IMR-90 (cell line): ENCODE measurements around the gene ARHGEF39. TPM values are rescaled to one million over a fixed set of nuclear protein-coding genes. Genes with fewer than 3 reads are reported as not detected.

Source experiments
- ATAC-seq: fragments of 200-7000 bp; cut with Tn5 transposase; 2 replicates; pipeline ENCODE4 v1.9.1; 2020; ENCODE audit warnings: low read depth, mild to moderate bottlenecking, moderate library complexity
- BruUV-seq: library from RNA; stranded (reverse); fragments of 400-500 nt; replicated peaks from 2 replicates; lab custom pipeline; 2021; lab: Mats Ljungman, UMichigan
- CTCF ChIA-PET: fragments of 300-600 bp; formaldehyde crosslinking; extraction: SDS; loops from one replicate; lab custom pipeline; 2021; ENCODE audit warnings: antibody characterized with exemption; lab: Yijun Ruan, JAX
- POLR2A ChIA-PET: fragments of 300-600 bp; sonication (Branson Sonifier 250); formaldehyde crosslinking; loops from one replicate; lab custom pipeline; 2022; ENCODE audit warnings: antibody characterized with exemption; ENCODE audit not compliant: unreplicated experiment; lab: Charles Lee
- DNase-seq: peaks from one replicate; pipeline ENCODE4 v3.0.0; 2013
- H2AFZ ChIP-seq: replicated peaks from 2 replicates; pipeline ENCODE3; 2013; ENCODE audit warnings: low read length, mild to moderate bottlenecking; ENCODE audit not compliant: poor library complexity
- H2AK5ac ChIP-seq: 2 replicates; pipeline ENCODE4 v1.6.1; 2013; ENCODE audit warnings: low read depth, low read length, inconsistent platforms
- H2AK9ac ChIP-seq: replicated peaks from 2 replicates; pipeline ENCODE3; 2013; ENCODE audit warnings: mild to moderate bottlenecking, low read depth, low read length, moderate library complexity; ENCODE audit not compliant: poor library complexity
- H2BK120ac ChIP-seq: 2 replicates; pipeline ENCODE4 v1.6.1; 2013; ENCODE audit warnings: low read depth, low read length, inconsistent platforms
- H2BK15ac ChIP-seq: 3 replicates; pipeline ENCODE4 v1.6.1; 2013; ENCODE audit warnings: low read depth, low read length, inconsistent platforms
- H2BK20ac ChIP-seq: 2 replicates; pipeline ENCODE4 v1.6.1; 2013; ENCODE audit warnings: low read depth, mild to moderate bottlenecking, inconsistent platforms, low read length, moderate library complexity
- H2BK5ac ChIP-seq: 2 replicates; pipeline ENCODE4 v1.6.1; 2013; ENCODE audit warnings: mild to moderate bottlenecking, low read depth, low read length, inconsistent platforms; ENCODE audit not compliant: poor library complexity, severe bottlenecking
- H3K14ac ChIP-seq: replicated peaks from 2 replicates; pipeline ENCODE4 v1.6.1; 2013; ENCODE audit warnings: low read depth, low read length, inconsistent platforms
- H3K18ac ChIP-seq: 2 replicates; pipeline ENCODE4 v1.6.1; 2013; ENCODE audit warnings: low read depth, low read length, control low read depth
- H3K23ac ChIP-seq: 2 replicates; pipeline ENCODE4 v1.6.1; 2013; ENCODE audit warnings: low read depth, low read length, inconsistent platforms
- H3K27ac ChIP-seq: 2 replicates; pipeline ENCODE4 v1.5.1; 2013; ENCODE audit warnings: mild to moderate bottlenecking, control low read depth, low read length; ENCODE audit not compliant: insufficient read depth
- H3K27me3 ChIP-seq: 2 replicates; pipeline ENCODE4 v1.6.1; 2013; ENCODE audit warnings: low read length; ENCODE audit not compliant: control insufficient read depth, insufficient read depth
- H3K36me3 ChIP-seq: 2 replicates; pipeline ENCODE4 v1.6.1; 2013; ENCODE audit warnings: low read length, mixed read lengths; ENCODE audit not compliant: control insufficient read depth, insufficient read depth
- H3K4ac ChIP-seq: 2 replicates; pipeline ENCODE4 v1.6.1; 2013; ENCODE audit warnings: low read depth, low read length, inconsistent platforms
- H3K4me1 ChIP-seq: 2 replicates; pipeline ENCODE4 v1.6.1; 2013; ENCODE audit warnings: low read length, mixed read lengths; ENCODE audit not compliant: control insufficient read depth, insufficient read depth
- H3K4me2 ChIP-seq: 2 replicates; pipeline ENCODE4 v1.6.1; 2013; ENCODE audit warnings: low read depth, mild to moderate bottlenecking, control low read depth, low read length, moderate library complexity
- H3K4me3 ChIP-seq: 2 replicates; pipeline ENCODE4 v1.5.1; 2013; ENCODE audit warnings: low read depth, mild to moderate bottlenecking, control low read depth, low read length, moderate library complexity; ENCODE audit not compliant: insufficient read depth
- H3K56ac ChIP-seq: 2 replicates; pipeline ENCODE4 v1.6.1; 2013; ENCODE audit warnings: low read length, inconsistent platforms; ENCODE audit not compliant: insufficient read depth; ENCODE audit errors: extremely low read depth
- H3K79me1 ChIP-seq, 2 experiments: 2 replicates each; pipeline ENCODE4 v1.6.1; 2013; ENCODE audit warnings: low read length in 2 of 2, inconsistent platforms in 1 of 2, low read depth in 1 of 2
- H3K9ac ChIP-seq: 2 replicates; pipeline ENCODE4 v1.6.1; 2013; ENCODE audit warnings: low read depth, low read length, control low read depth
- H3K9me1 ChIP-seq: 2 replicates; pipeline ENCODE4 v1.6.1; 2013; ENCODE audit warnings: low read length, inconsistent platforms; ENCODE audit not compliant: insufficient read depth
- H3K9me3 ChIP-seq: 2 replicates; pipeline ENCODE4 v1.6.1; 2013; ENCODE audit warnings: low read length; ENCODE audit not compliant: control insufficient read depth, insufficient read depth
- H4K20me1 ChIP-seq: 2 replicates; pipeline ENCODE4 v1.6.1; 2013; ENCODE audit warnings: low read length, inconsistent platforms; ENCODE audit not compliant: insufficient read depth
- H4K5ac ChIP-seq: 2 replicates; pipeline ENCODE4 v1.6.1; 2013; ENCODE audit warnings: mild to moderate bottlenecking, low read depth, low read length, control low read depth
- H4K8ac ChIP-seq, 2 experiments: 2 replicates each; pipeline ENCODE4 v1.6.1; 2013; ENCODE audit warnings: low read depth in 2 of 2, low read length in 2 of 2, control low read depth in 1 of 2, inconsistent platforms in 1 of 2
- H4K91ac ChIP-seq: 2 replicates; pipeline ENCODE4 v1.6.1; 2013; ENCODE audit warnings: low read depth, low read length, inconsistent platforms; ENCODE audit not compliant: insufficient read depth
- CHD1 ChIP-seq: IDR thresholded peaks from 2 replicates; pipeline ENCODE4 v1.6.1; 2012; ENCODE audit warnings: low read depth, low read length, improper control_type of control experiment
- FOS ChIP-seq: fragments of 150-350 bp; IDR thresholded peaks from 2 replicates; pipeline ENCODE4 v1.6.1; 2016; ENCODE audit warnings: low read depth, low read length
- NFE2L2 ChIP-seq: fragments of 150-350 bp; IDR thresholded peaks from 2 replicates; pipeline ENCODE4 v1.6.1; 2016; ENCODE audit warnings: low read depth, mild to moderate bottlenecking, low read length
- POLR2A ChIP-seq: IDR thresholded peaks from 2 replicates; pipeline ENCODE4 v1.6.1; 2012; ENCODE audit warnings: mild to moderate bottlenecking, low read depth, low read length
- RCOR1 ChIP-seq: IDR thresholded peaks from 2 replicates; pipeline ENCODE4 v1.6.1; 2012; ENCODE audit warnings: mild to moderate bottlenecking, low read length, improper control_type of control experiment; ENCODE audit not compliant: insufficient replicate concordance
- WGBS, 2 experiments: methylation state at CpG; one replicate each; pipeline versions ENCODE4 v1.1.5 to v1.1.7; 2013; ENCODE audit warnings: missing lambda C conversion rate in 2 of 2; ENCODE audit not compliant: insufficient read length in 1 of 2; ENCODE audit errors: extremely low coverage in 2 of 2; 5-methylcytosine and 5-hydroxymethylcytosine counted together
- dilution Hi-C: fragments of 300-500 bp; cut with HindIII; formaldehyde crosslinking; loops from one replicate; pipeline ENCODE4 v1.14.3; 2018; ENCODE audit warnings: low sequenced_read_pairs; ENCODE audit not compliant: unreplicated experiment
- in situ Hi-C: fragments of 300-500 bp; cut with MboI; formaldehyde crosslinking; loops from 3 replicates; pipeline ENCODE4 v1.14.3; 2019; ENCODE audit warnings: low sequenced_read_pairs, inconsistent platforms, mixed read lengths
- intact Hi-C: fragments of 100-400 bp; cut with micrococcal nuclease; formaldehyde crosslinking; loops from 2 replicates; pipeline ENCODE4 v1.10.0; 2022
- polyA plus RNA-seq, 3 experiments: library from polyadenylated mRNA; depleted of rRNA; stranded (reverse); fragments of >200 nt; gene quantifications; 2 replicates each; pipeline ENCODE4 v1.2.3, GENCODE V29; 2012; ENCODE audit warnings: low replicate concordance in 1 of 3
- total RNA-seq: library from RNA; depleted of rRNA; stranded (reverse); fragments of >200 nt; gene quantifications from 2 replicates; pipeline ENCODE4 v1.2.3, GENCODE V29; 2012

ARHGEF39 gene
- total and polyA plus RNA-seq, 2 of the 4 experiments (the other 2 are of a cell fraction): 2.5 to 2.8 TPM

DNA sequence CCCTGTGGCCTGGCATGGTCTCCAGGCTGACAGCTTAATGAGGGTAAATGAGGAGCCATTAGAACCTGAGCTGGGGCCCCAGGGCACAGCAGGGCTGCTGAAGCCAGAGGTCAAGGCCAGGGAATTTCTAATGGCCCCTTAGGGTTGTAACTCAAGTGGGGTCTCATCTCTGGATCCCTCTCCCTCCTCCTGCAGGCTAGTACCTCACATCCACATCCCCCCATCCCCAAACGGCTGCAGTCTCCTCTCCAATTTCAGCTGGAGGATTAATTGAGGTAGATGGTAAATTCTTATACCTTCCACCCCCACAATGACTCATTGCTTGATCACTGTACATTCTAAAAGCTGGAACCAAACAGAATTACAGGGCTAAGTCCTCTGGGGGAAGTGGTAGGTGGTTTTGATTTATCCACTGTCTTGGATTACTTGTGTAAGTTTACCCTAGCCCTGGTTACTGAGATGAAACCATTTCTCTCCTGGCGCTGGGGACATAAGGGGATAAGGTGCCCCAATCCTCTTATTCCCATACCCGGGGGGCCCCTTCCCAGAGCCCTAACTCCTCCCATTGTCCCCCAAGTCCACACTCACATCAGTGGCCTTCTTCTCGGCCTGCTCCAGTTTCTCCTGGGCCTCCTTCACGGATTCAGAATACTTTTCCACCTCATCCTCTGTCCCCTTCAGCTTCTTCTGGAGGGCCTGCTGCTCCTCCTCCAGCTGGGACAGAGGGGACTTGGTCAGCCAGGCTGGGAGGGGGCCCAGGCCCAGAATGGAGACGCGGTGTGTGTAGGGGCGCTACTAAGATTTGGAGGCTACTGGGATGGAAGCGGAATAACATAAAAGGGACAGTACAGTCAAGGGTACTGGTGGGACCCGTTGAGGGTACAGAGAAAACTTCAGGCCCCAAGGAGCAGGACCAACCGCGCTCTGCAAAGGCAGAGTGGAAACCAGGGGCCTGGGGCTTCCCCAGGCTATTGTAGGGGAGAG lies 23.9 kb upstream of the ARHGEF39 start:
- Histone ChIP-seq H2BK15ac (peak overlapping the region; percentile 41; the same call in 1 of the 3 replicates), H4K5ac (peak overlapping the region; percentile 55)
- CTCF ChIA-PET: interaction anchor here (0.6 to 1.2 kb wide), 2 partner anchors 8 to 77 kb away, joined by 3 to 7 read pairs; no protein-coding TSS in a partner anchor

More for the DNA sequence above, 23.9 kb upstream of the ARHGEF39 start:
- no TSS peak for BruUV-seq
- H2AK5ac ChIP-seq: peak overlapping the region; percentile 65
- H2BK5ac ChIP-seq: peak overlapping the region; percentile 98
- H3K18ac ChIP-seq: peak overlapping the region; percentile 74
- peaks cover 34% of the 10 kb centered on the region for H3K4me1 ChIP-seq
- peaks cover 42% of the 10 kb centered on the region for H3K36me3 ChIP-seq
- peaks cover 59% of the 10 kb centered on the region for H4K20me1 ChIP-seq
- no peaks in the 10 kb centered on the region for H3K9me3 ChIP-seq
- H3K27ac ChIP-seq: peak overlapping the region; percentile 90
- TF ChIP-seq CHD1 (0 out of 2 replicates have a peak, but pooled peaks have one; percentile 15), NFE2L2 (no peak), FOS (peak; percentile 78), POLR2A (peak; percentile 77; the same call in 1 of the 2 replicates), RCOR1 (peak; percentile 34)
- peak overlapping the region; percentile 98 for H2AK9ac ChIP-seq
- H2BK20ac ChIP-seq: peak overlapping the region; percentile 23; the same call in 1 of the 2 replicates
- peak overlapping the region; percentile 97 for H3K4me2 ChIP-seq
- dilution Hi-C loops (no loop called here), intact Hi-C loops (loop anchor here (10.0 kb wide), 1 partner anchor 84 kb away; the partner anchor contains the start of gene TESK1), in situ Hi-C loops (no loop called here)
- 0% methylated on average over 4 of the region's 12 CpGs; no CpG with 5 or more reads in 1 of the 2 experiments for WGBS, 2 experiments
- H4K91ac ChIP-seq: peak overlapping the region; percentile 92
- H3K56ac ChIP-seq: peak overlapping the region; percentile 91
- H3K27me3 ChIP-seq: no peaks in the 10 kb centered on the region
- DNase-seq (peak; percentile 92), ATAC-seq (no peak)
- peak overlapping the region; percentile 84 for H2AFZ ChIP-seq
- H3K9ac ChIP-seq: peak overlapping the region; percentile 98
- H3K9me1 ChIP-seq: peaks cover 23% of the 10 kb centered on the region
- H3K14ac ChIP-seq: peak overlapping the region; percentile 100
- peak overlapping the region; percentile 96 for H3K4ac ChIP-seq
- H4K8ac ChIP-seq: peak overlapping the region; percentile 57 to 89
- peak overlapping the region; percentile 83 for H3K4me3 ChIP-seq
- H3K23ac ChIP-seq: peak overlapping the region; percentile 96
- POLR2A ChIA-PET: interaction anchor here (0.6 to 2.6 kb wide), 12 partner anchors 8 to 322 kb away, joined by 3 to 25 read pairs (median 6); partner anchors contain the start of genes CCDC107, RMRP and TLN1
- H3K79me1 ChIP-seq: peaks cover 7 to 69% of the 10 kb centered on the region in 2 experiments; a peak in 3 of 4 replicates
- peak overlapping the region; percentile 75; the same call in 1 of the 2 replicates for H2BK120ac ChIP-seq
